ENCODE measurements around the gene PLD3. TPM values are rescaled to one million over a fixed set of nuclear protein-coding genes. Genes with fewer than 3 reads are reported as not detected.
A peak's percentile ranks its signal among the peaks of the same experiment; 100 is the strongest.

Gene PLD3
- total RNA-seq, 2 donors from 2014 or later, result 155 to 162 TPM

GRCh38 chr19:40419780-40420179 is 71.3 kb downstream of the PLD3 start:
- whole genome bisulfite sequencing, 2 donors, result 71 to 83% methylated on average over 5 of the region's 5 CpGs
- TF ChIP-seq POLR2A (IDR thresholded peaks at IDR 0.05) (no peak), CTCF (IDR thresholded peaks at IDR 0.05) (no peak)
- H3K9me3 ChIP-seq, result no peaks in the 10 kb centered on the region
- ATAC-seq, result no peak
- no peaks in the 10 kb centered on the region for H3K36me3 ChIP-seq (replicated peaks in 1 of 2; ENCODE audit: insufficient read depth in 1 of 2, low read depth in 2 of 2)
- H3K27ac ChIP-seq, result no peak overlapping the region
- peaks cover 14% of the 10 kb centered on the region for H3K4me1 ChIP-seq
- intact Hi-C loops (cut with DNase I), result no loop called here
- no peak for DNase-seq
- no peaks in the 10 kb centered on the region for H3K27me3 ChIP-seq
- no peak overlapping the region for H3K4me3 ChIP-seq

GRCh38 chr19:40420451-40420765 is 71.9 kb downstream of the PLD3 start:
- no peak for ATAC-seq
- intact Hi-C loops (cut with DNase I), result no loop called here
- H3K36me3 ChIP-seq (replicated peaks in 1 of 2; ENCODE audit: insufficient read depth in 1 of 2, low read depth in 2 of 2), result no peaks in the 10 kb centered on the region
- TF ChIP-seq POLR2A (IDR thresholded peaks at IDR 0.05) (no peak), CTCF (IDR thresholded peaks at IDR 0.05) (no peak)
- peak overlapping the region; percentile 99 to 100 (median 99) for H3K27ac ChIP-seq
- peak overlapping the region in 1 of 2 donors; percentile 37 for H3K4me3 ChIP-seq
- H3K4me1 ChIP-seq, result peaks cover 16% of the 10 kb centered on the region
- H3K27me3 ChIP-seq, result no peaks in the 10 kb centered on the region
- no peak for DNase-seq
- H3K9me3 ChIP-seq, result no peaks in the 10 kb centered on the region
- 42 to 44% methylated on average over 14 of the region's 14 CpGs for WGBS, 2 donors

- Histone ChIP-seq H3K4me1 (peaks cover 16% of the 10 kb centered on the region), H3K9me3 (no peaks in the 10 kb centered on the region), H3K27me3 (no peaks in the 10 kb centered on the region), H3K27ac (peak overlapping the region; percentile 99 to 100 (median 99)), H3K4me3 (peak overlapping the region; percentile 37 to 46), H3K36me3 (replicated peaks in 1 of 2; ENCODE audit: insufficient read depth in 1 of 2, low read depth in 2 of 2) (no peaks in the 10 kb centered on the region)
- WGBS, 2 donors, result 2 to 6% methylated on average over 18 to 56 of the region's 56 CpGs
- intact Hi-C loops (cut with DNase I), result no loop called here
- peak; percentile 88 to 98 (median 94) for TF ChIP-seq CTCF (IDR thresholded peaks at IDR 0.05)
- peak; percentile 92 to 98 (median 95) for TF ChIP-seq POLR2A (IDR thresholded peaks at IDR 0.05)
- DNase-seq (peak; percentile 95 to 97 (median 96)), ATAC-seq (peak; percentile 78)
These were observed 72.6 kb downstream of the PLD3 start for GRCh38 chr19:40420766-40421765.

GRCh38 chr19:40421993-40422747 is 73.7 kb downstream of the PLD3 start:
- intact Hi-C loops (cut with DNase I), result no loop called here

More at GRCh38 chr19:40421993-40422747, 73.7 kb downstream of the PLD3 start:
- Histone ChIP-seq H3K36me3 (replicated peaks in 1 of 2; ENCODE audit: insufficient read depth in 1 of 2, low read depth in 2 of 2) (no peaks in the 10 kb centered on the region), H3K4me1 (peaks cover 16% of the 10 kb centered on the region), H3K27me3 (no peaks in the 10 kb centered on the region), H3K27ac (peak overlapping the region in 3 of 4 donors; percentile 99 to 100 (median 99)), H3K4me3 (no peak overlapping the region), H3K9me3 (no peaks in the 10 kb centered on the region)
- no peak for TF ChIP-seq POLR2A (IDR thresholded peaks at IDR 0.05)
- no peak for TF ChIP-seq CTCF (IDR thresholded peaks at IDR 0.05)
- 76 to 84% methylated on average over 15 to 16 of the region's 16 CpGs for WGBS, 2 donors
- DNase-seq (no peak), ATAC-seq (no peak)

Measured in body of pancreas (tissue), 4 donors.